GM20431 (cell line): ENCODE results near the gene PER2.
"Not testable (repeated sequence)": the region's sequence is repeated elsewhere in the genome, so short reads cannot be mapped to it uniquely, and the experiment has no call there.

ENCODE experiments used
- in situ Hi-C: fragments of 300-500 bp; cut with MseI, MboI; formaldehyde crosslinking; loops from one replicate; pipeline ENCODE4 v1.15.0; 2020; ENCODE audit warnings: low sequenced_read_pairs; ENCODE audit not compliant: unreplicated experiment

PER2 gene

GRCh38 chr2:238313991-238314350 is 25.6 kb upstream of the PER2 start:
- in situ Hi-C loops: no loop called here

GRCh38 chr2:238313289-238313990 is 25.0 kb upstream of the PER2 start:
- in situ Hi-C loops: no loop called here

- in situ Hi-C loops: not testable (repeated sequence)
Measured at GRCh38 chr2:238310721-238311120, 22.3 kb upstream of the PER2 start.

GRCh38 chr2:238308177-238308576 is 19.8 kb upstream of the PER2 start:
- in situ Hi-C loops: no loop called here

- in situ Hi-C loops: no loop called here
Measured at GRCh38 chr2:238306672-238306998, 18.2 kb upstream of the PER2 start.

- in situ Hi-C loops: no loop called here
Measured at GRCh38 chr2:238305965-238306671, 17.7 kb upstream of the PER2 start.

GRCh38 chr2:238305092-238305862 is 16.9 kb upstream of the PER2 start:
- in situ Hi-C loops: no loop called here

GRCh38 chr2:238304116-238304515 is 15.7 kb upstream of the PER2 start:
- in situ Hi-C loops: no loop called here

- in situ Hi-C loops: no loop called here
Measured at GRCh38 chr2:238302751-238303150, 14.3 kb upstream of the PER2 start.

GRCh38 chr2:238302087-238302486 is 13.7 kb upstream of the PER2 start:
- in situ Hi-C loops: no loop called here

GRCh38 chr2:238299803-238300202 is 11.4 kb upstream of the PER2 start:
- in situ Hi-C loops: no loop called here

- in situ Hi-C loops: no loop called here
Measured at GRCh38 chr2:238296638-238297457, 8.4 kb upstream of the PER2 start.

- in situ Hi-C loops: no loop called here
Measured at GRCh38 chr2:238295144-238296112, 7.0 kb upstream of the PER2 start.

- in situ Hi-C loops: no loop called here
Measured at GRCh38 chr2:238294393-238295143, 6.2 kb upstream of the PER2 start.

GRCh38 chr2:238294046-238294392 is 5.6 kb upstream of the PER2 start:
- in situ Hi-C loops: no loop called here

- in situ Hi-C loops: no loop called here
Measured at GRCh38 chr2:238291550-238292281, 3.3 kb upstream of the PER2 start.

GRCh38 chr2:238290715-238291549 is 2.5 kb upstream of the PER2 start:
- in situ Hi-C loops: no loop called here
